K562 (cell line): ENCODE data around the gene LRRC41. TPM values are rescaled to one million over a fixed set of nuclear protein-coding genes. Genes with fewer than 3 reads are reported as not detected.

ENCODE experiments used
- GATA2 ChIP-seq: sonication (generic); formaldehyde crosslinking; IDR thresholded peaks from 2 replicates; pipeline ENCODE4 v1.4.0; 2020; ENCODE audit warnings: mild to moderate bottlenecking, missing genetic modification reagents
- JUND ChIP-seq, 2 experiments: IDR thresholded peaks; 2 replicates in 1 of 2; 3 replicates in 1 of 2; pipeline ENCODE4 v1.6.1; 2011; ENCODE audit warnings: borderline replicate concordance in 2 of 2, low read depth in 2 of 2, low read length in 2 of 2, improper control_type of control experiment in 1 of 2, missing biosample characterization in 1 of 2, missing genetic modification characterization in 1 of 2, missing genetic modification reagents in 1 of 2
- MAFG ChIP-seq: fragments of 450-650 bp; conservative IDR thresholded peaks from 2 replicates; pipeline ENCODE4 v1.6.1; 2016; ENCODE audit warnings: missing genetic modification characterization, missing compliant biosample characterization
- MAZ ChIP-seq, 2 experiments: fragments of 450-650 bp in 1 of 2; sonication (generic) in 1 of 2; formaldehyde crosslinking; IDR thresholded peaks in 1 of 2; conservative IDR thresholded peaks in 1 of 2; 2 replicates each; pipeline versions ENCODE4 v1.4.0 to v1.5.0; 2020; ENCODE audit warnings: mild to moderate bottlenecking in 1 of 2, missing genetic modification reagents in 1 of 2
- SMAD4 ChIP-seq: fragments of 250-450 bp; sonication (Bioruptor Pico); conservative IDR thresholded peaks from 2 replicates; pipeline ENCODE4 v1.8.0; 2021; ENCODE audit warnings: inconsistent platforms, mild to moderate bottlenecking, moderate library complexity
- SUPT5H ChIP-seq: fragments of 450-650 bp; IDR thresholded peaks from 2 replicates; pipeline ENCODE4 v1.6.1; 2016
- TGIF2 ChIP-seq: sonication (generic); formaldehyde crosslinking; IDR thresholded peaks from 2 replicates; pipeline ENCODE4 v1.8.1; 2022; ENCODE audit warnings: mild to moderate bottlenecking, missing genetic modification reagents, moderate library complexity
- ZBTB11 ChIP-seq, 3 experiments: fragments of 200-800 bp in 1 of 3; fragments of 250-450 bp in 1 of 3; fragments of 450-650 bp in 1 of 3; sonication (Bioruptor Pico) in 1 of 3; sonication (Bioruptor generic) in 1 of 3; formaldehyde crosslinking in 1 of 3; IDR thresholded peaks; 2 replicates each; pipeline versions ENCODE4 v1.6.1 to v1.8.0; 2016 to 2022; ENCODE audit warnings: mild to moderate bottlenecking in 2 of 3, missing genetic modification characterization in 2 of 3, missing compliant biosample characterization in 1 of 3, moderate library complexity in 1 of 3
- ZBTB5 ChIP-seq: fragments of 450-650 bp; IDR thresholded peaks from 2 replicates; pipeline ENCODE4 v1.6.1; 2017; ENCODE audit warnings: antibody characterized with exemption
- ZNF512 ChIP-seq: IDR thresholded peaks from 2 replicates; pipeline ENCODE4 v1.6.1; 2016; ENCODE audit warnings: missing genetic modification characterization, missing compliant biosample characterization
- ZNF561 ChIP-seq: fragments of 450-650 bp; formaldehyde crosslinking; conservative IDR thresholded peaks from 2 replicates; pipeline ENCODE4 v1.4.0; 2020; ENCODE audit warnings: mild to moderate bottlenecking, moderate library complexity
- ZNF699 ChIP-seq: fragments of 250-450 bp; sonication (Bioruptor Pico); IDR thresholded peaks from 2 replicates; pipeline ENCODE4 v1.8.0; 2021; ENCODE audit warnings: mild to moderate bottlenecking, moderate library complexity; ENCODE audit not compliant: insufficient replicate concordance
- ZNF75A ChIP-seq: fragments of 450-650 bp; formaldehyde crosslinking; IDR thresholded peaks from 2 replicates; pipeline ENCODE4 v1.4.0; 2020; ENCODE audit warnings: mild to moderate bottlenecking
- polyA plus RNA-seq, 8 experiments: library from polyadenylated mRNA; depleted of rRNA in 4 of 8; stranded (reverse) in 5 of 8; unstranded in 3 of 8; fragments of >200 nt; fragmentation: Nextera tagmentation in 2 of 8; fragmentation: Illumina TruSeq in 1 of 8; extraction: Ambion mirVana in 2 of 8; extraction: Trizol in 1 of 8; gene quantifications; 2 replicates each; pipeline versions ENCODE4 v1.2.1 to v1.2.3, GENCODE V29; 2011 to 2014; ENCODE audit warnings: inconsistent platforms in 1 of 8, missing spikeins in 1 of 8
- total RNA-seq, 7 experiments: library from RNA; depleted of rRNA in 6 of 7; stranded (reverse); fragments of >200 nt in 6 of 7; fragmentation: Illumina TruSeq in 2 of 7; extraction: Trizol in 2 of 7; gene quantifications; 2 replicates each; pipeline versions ENCODE4 v1.2.1 to v1.2.3, GENCODE V29; 2011 to 2021; ENCODE audit warnings: low replicate concordance in 1 of 7
- TF ChIP-seq, protein P1 (sequence below): fragments of 250-450 bp; sonication (Bioruptor Pico); IDR thresholded peaks from 2 replicates; pipeline ENCODE4 v1.4.0; 2020; ENCODE audit warnings: borderline replicate concordance

The LRRC41 gene
- total and polyA plus RNA-seq, 9 of the 15 experiments (the other 6 are each of a cell fraction or from before 2014, with no cell fraction given) = 10.5 to 64.7 (median 44.2) TPM

DNA sequence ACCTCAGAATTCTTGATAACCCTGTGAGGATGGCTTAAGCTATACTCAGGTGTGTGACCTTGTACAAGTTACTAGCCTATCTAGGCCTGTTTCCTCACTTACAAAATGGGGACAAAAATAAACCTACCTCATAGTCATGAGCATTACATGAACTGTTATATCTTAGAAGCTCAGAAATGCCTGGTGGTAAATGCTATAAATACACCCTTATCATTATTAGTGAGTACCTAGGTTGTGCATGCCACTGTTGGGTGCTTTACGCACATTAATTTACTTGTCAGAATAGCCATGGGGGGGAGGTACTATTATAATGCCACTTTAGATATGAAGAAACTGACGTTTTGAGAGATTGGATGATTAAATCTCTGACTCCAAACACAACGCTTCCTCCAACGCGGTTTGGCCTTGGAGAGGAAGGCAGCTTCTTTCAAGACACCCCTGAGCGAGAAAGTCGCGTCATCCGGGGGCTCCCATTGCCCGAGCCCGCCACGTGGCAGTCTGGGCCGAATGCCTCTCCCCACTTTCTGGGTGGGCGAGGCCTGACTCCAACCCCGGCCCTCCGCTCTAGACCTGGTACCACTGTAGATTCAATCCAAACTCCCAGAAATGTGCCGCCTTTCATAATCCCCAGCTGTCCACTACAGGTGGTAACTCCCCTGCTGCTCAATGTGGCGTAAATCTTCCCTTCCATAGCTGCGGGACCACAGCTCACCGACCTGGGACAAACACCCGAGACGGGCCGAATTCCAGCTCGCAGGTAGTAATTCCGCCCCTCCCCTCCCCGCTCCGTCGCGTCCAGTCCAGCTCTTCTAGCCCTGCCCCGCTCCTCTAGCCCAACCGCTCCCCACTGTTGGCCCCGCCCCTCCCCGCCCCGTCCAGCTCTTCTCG is 56.6 kb downstream of the LRRC41 start (continued):
- TF ChIP-seq SMAD4 (CRISPR knock-in tag) (peak; percentile 58; the same call in 1 of the 2 replicates), JUND (IDR thresholded peaks at IDR 0.05; ENCODE audit: borderline replicate concordance, low read depth, low read length) (no peak; the same call in 1 of the 2 replicates), JUND (tag; IDR thresholded peaks at IDR 0.05; ENCODE audit: borderline replicate concordance, low read depth, low read length) (peak; percentile 59; the same call in 1 of the 3 replicates), ZNF561 (CRISPR knock-in tag) (0 out of 2 replicates have a peak, but pooled peaks have one; percentile 29), ZNF75A (no peak), MAFG (tag) (no peak), ZNF512 (tag) (no peak), SUPT5H (peak; percentile 22), ZBTB11 (CRISPR knock-in tag; IDR thresholded peaks at IDR 0.05) (no peak), TGIF2 (CRISPR knock-in tag) (no peak), GATA2 (CRISPR knock-in tag) (no peak), ZNF699 (CRISPR knock-in tag) (no peak), ZBTB5 (no peak), MAZ (CRISPR knock-in tag; conservative IDR thresholded peaks at IDR 0.05 in 1 of 2, IDR thresholded peaks at IDR 0.05 in 1 of 2) (peak; percentile 53 to 72)
- TF ChIP-seq, protein P1, sequence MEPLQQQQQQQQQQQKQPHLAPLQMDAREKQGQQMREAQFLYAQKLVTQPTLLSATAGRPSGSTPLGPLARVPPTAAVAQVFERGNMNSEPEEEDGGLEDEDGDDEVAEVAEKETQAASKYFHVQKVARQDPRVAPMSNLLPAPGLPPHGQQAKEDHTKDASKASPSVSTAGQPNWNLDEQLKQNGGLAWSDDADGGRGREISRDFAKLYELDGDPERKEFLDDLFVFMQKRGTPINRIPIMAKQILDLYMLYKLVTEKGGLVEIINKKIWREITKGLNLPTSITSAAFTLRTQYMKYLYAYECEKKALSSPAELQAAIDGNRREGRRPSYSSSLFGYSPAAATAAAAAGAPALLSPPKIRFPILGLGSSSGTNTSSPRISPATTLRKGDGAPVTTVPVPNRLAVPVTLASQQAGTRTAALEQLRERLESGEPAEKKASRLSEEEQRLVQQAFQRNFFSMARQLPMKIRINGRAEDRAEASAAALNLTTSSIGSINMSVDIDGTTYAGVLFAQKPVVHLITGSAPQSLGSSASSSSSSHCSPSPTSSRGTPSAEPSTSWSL = no peak
